ENCODE data around the gene GNG14.
"Not testable (repeated sequence)": the region's sequence is repeated elsewhere in the genome, so short reads cannot be mapped to it uniquely, and the experiment has no call there.

The GNG14 gene

GRCh38 chr19:12695997-12696365 is 8.2 kb downstream of the GNG14 start:
- DNase-seq (ENCODE audit: low read depth in 2 of 3, low spot score in 1 of 3): no peak

DNA sequence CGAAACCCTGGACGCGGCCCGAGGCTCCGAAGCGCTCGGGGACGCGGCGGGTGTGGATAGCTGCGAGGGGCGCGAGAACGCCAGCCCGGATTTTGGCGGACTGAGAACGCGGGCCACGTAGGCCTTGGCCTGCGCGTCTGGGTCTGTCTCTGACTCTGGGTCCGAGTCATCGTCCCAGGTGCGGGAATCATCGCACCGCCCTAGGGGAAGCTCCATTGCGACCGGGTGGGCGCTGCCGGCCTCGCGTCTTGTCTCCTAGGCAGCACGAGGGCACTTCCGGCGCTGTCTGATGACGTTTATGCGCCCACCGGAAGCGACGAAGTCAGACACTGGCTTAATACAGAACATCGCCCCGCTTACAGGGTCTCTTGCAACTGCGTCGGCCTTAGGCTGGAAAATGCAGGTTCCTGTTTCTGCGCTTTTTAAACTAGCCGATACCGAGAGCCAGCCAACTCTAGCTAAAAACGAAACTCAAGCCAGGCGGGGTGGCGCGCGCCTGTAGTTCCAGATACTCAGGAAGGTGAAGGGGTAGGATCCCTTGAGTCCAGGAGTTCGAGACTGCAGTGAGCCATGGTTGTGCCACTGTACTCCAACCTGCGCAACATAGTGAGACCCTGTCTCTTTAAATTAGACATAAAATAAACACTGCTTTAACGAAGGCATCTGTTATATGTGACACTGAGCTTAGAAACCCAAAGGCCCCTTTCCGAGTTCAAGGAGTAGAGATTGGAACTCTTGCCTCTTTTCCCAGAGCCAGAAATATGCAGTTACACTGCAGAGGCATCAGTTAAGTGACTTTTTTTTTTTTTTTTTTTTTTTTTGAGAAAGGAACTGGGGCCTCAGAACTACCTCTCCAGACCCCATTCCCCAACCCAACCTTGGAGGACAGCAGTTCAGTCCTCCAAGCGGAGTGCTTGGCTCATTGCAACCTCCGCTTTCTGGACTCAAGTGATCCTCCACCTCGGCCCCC is 8.9 kb downstream of the GNG14 start, which contains the start of gene FBXW9:
FBXW9 (minus strand) TSS at position 266 of the 970 bp plus-strand sequence; CDS start at position 216, 50 bp downstream.
- peak; percentile 95 to 99 (median 96) for DNase-seq (ENCODE audit: low read depth in 2 of 3, low spot score in 1 of 3)

DNA sequence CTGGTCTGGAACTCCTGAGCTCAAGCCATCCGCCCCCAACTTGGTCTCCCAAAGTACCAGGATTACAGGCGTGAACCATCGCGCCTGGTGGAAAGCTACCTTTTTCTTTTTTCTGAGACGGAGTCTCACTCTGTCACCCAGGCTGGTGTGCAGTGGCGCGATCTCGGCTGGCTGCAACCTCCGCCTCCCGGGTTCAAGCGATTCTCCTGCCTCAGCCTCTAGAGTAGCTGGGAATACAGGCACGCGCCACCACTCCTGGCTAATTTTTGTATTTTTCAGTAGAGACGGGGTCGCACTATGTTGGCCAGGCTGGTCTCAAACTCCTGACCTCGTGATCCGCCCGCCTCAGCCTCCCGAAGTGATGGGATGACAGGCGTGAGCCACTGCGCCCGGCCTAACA is 9.6 kb downstream of the GNG14 start:
- not testable (repeated sequence) for DNase-seq (ENCODE audit: low read depth in 2 of 3, low spot score in 1 of 3)

- no peak for DNase-seq (ENCODE audit: low read depth in 2 of 3, low spot score in 1 of 3)
Measured at GRCh38 chr19:12698138-12698537, 10.3 kb downstream of the GNG14 start.

GRCh38 chr19:12701596-12702282 is 13.9 kb downstream of the GNG14 start:
- no peak for DNase-seq (ENCODE audit: low read depth in 2 of 3, low spot score in 1 of 3)

DNA sequence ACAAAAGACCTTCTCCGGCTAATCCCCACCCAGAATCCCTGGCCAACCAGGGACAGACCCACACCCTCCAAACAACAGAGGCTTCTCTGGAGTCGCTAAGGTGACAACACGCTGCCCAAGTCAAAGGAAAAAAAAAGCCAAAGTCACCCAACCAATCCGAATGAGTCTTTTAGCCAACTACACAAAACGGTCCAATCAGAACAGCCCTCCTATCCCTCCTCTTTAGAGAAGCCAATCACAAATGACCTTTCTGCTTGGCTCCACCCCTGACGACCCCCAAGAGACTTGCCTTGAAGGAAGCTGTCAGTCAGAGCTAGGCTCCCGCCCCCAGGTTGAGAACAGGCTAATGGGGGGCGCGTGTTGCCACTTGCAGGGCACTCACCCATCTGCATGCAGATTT is 15.2 kb downstream of the GNG14 start:
- no peak for DNase-seq (ENCODE audit: low read depth in 2 of 3, low spot score in 1 of 3)

- DNase-seq (ENCODE audit: low read depth in 2 of 3, low spot score in 1 of 3): no peak
Measured at GRCh38 chr19:12705169-12705568, 17.4 kb downstream of the GNG14 start.

DNA sequence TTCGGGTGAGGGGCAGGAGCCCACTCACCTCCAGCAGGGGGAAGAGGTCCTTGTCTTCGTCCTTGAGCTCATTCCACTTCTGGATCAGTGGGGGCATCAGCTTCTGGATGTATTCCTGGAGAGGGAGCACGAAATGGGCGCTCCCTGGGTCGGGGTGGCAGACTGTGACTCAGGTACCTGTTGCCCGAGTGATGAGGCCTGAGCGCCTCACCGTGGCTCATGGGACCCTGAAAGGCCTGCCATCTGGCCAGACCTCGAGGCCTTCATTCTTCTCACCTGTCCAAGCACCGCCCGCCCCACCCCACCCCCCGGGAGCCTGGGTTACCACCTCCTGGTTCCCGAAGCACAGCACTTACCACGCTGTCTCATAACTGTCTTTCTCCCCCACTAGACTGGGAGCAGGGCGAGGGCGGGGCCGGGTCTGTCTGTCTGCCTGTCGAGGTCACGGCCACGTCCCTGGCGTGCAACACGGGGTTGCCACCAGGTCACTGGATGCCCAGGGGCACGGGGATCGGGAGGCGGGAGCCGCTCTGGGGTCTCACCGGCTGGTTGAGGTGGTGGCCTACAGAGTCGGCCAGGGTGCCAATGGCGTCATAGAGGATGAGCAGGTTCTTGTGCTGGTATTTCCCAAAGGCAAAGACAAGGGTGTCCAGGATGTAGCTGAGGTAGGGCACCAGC is 18.0 kb downstream of the GNG14 start:
- no peak for DNase-seq (ENCODE audit: low read depth in 2 of 3, low spot score in 1 of 3)

GRCh38 chr19:12706332-12706718 is 18.5 kb downstream of the GNG14 start:
- DNase-seq (ENCODE audit: low read depth in 2 of 3, low spot score in 1 of 3): no peak

- DNase-seq (ENCODE audit: low read depth in 2 of 3, low spot score in 1 of 3): no peak
Measured at GRCh38 chr19:12708641-12709040, 20.8 kb downstream of the GNG14 start.

GRCh38 chr19:12711187-12711586 is 23.4 kb downstream of the GNG14 start:
- no peak for DNase-seq (ENCODE audit: low read depth in 2 of 3, low spot score in 1 of 3)

GRCh38 chr19:12712077-12712476 is 24.3 kb downstream of the GNG14 start:
- not testable (repeated sequence) for DNase-seq (ENCODE audit: low read depth in 2 of 3, low spot score in 1 of 3)

DNA sequence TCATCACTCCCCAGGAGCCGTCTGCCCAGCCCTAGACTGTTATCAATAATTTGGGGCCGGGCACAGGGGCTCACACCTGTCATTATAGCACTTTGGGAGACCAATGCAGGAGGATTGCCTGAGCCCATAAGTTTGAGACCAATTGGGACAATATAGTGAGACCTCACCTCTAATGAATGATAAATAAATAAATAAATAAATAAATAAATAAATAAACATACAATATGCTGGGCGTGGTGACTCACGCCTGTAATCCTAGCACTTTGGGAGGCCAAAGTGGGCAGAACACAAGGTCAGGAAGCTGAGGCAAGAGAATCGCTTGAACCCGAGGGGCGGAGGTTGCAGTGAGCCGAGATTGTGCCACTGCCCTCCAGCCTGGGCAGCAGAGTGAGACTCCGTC is 25.5 kb downstream of the GNG14 start:
- not testable (repeated sequence) for DNase-seq (ENCODE audit: low read depth in 2 of 3, low spot score in 1 of 3)

DNA sequence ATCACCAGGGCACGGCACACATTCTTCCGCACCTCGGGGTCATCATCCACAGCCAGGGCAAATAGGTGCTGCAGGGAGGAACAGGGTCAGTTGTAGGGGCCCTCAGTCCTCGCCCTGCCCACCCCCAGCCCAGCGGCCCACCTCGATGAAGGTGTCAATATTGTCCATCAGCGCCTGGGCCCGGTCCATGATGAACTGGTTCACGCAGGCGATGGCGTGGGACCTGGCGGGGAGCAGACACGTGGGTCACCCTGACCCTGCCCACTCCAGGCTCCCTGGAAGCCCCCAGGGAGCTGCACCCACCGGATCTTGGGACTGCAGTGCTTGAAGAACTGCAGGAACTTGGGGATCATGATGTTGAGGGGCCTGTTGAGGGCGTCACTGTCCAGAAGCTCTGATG is 27.3 kb downstream of the GNG14 start:
- no peak for DNase-seq (ENCODE audit: low read depth in 2 of 3, low spot score in 1 of 3)

GRCh38 chr19:12715929-12716328 is 28.1 kb downstream of the GNG14 start:
- no peak for DNase-seq (ENCODE audit: low read depth in 2 of 3, low spot score in 1 of 3)

DNA sequence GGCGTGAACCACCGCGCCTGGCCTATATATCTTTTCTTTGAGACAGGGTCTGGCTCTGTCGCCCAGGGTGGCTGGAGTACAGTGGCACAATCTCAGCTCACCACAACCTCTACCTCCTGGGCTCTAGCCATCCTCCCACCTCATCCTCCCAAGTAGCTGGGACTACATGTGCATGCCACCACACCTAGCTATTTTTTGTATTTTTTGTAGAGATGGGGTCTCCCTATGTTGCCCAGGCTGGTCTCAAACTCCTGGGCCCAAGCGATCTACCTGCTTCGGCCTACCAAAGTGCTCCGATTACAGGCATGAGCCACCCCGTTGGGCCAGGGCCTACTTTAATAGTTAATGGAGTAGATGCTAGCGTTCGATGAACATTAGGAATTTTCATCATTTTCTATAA is 32.5 kb downstream of the GNG14 start:
- DNase-seq (ENCODE audit: low read depth in 2 of 3, low spot score in 1 of 3): no peak

DNA sequence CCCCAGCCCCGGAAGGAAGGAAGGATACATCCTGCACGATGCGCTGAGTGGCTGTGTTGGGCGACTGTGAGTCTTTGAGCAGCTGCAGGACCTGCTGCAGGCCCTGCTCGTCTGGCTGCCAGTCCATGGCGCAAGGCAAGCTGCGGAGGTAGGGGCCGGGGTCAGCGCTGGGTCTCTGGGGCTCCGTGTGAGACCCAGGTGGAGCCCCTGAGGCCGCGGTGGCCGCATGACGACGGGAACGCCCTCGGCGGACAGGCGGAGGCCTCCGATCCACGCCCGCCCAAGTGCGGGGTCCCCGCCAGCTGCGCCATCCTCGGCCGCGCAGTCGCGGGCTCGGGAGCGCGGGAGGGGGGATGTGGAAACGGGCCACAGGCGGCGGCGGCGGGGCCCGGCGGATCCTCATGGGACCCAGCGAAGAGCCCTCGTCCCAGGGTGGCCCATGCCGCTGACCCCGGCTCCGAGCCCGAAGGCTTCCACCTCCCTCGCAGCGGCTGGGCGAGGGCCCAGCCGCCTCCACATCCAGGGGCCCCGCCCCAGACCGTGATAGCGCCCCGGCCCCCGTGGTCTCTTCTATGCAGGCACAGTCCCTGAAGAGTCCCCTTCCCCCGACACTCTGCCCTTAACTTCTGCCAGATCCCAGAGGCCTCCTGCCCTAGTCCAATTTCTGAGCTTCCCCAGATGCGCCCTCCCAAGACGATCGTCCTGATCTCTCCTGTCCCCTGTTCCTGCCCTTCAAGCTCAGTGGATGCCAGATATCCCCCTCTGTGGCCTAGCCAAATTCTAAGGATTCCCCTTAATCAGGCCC is 33.3 kb downstream of the GNG14 start:
- no peak for DNase-seq (ENCODE audit: low read depth in 2 of 3, low spot score in 1 of 3)

DNA sequence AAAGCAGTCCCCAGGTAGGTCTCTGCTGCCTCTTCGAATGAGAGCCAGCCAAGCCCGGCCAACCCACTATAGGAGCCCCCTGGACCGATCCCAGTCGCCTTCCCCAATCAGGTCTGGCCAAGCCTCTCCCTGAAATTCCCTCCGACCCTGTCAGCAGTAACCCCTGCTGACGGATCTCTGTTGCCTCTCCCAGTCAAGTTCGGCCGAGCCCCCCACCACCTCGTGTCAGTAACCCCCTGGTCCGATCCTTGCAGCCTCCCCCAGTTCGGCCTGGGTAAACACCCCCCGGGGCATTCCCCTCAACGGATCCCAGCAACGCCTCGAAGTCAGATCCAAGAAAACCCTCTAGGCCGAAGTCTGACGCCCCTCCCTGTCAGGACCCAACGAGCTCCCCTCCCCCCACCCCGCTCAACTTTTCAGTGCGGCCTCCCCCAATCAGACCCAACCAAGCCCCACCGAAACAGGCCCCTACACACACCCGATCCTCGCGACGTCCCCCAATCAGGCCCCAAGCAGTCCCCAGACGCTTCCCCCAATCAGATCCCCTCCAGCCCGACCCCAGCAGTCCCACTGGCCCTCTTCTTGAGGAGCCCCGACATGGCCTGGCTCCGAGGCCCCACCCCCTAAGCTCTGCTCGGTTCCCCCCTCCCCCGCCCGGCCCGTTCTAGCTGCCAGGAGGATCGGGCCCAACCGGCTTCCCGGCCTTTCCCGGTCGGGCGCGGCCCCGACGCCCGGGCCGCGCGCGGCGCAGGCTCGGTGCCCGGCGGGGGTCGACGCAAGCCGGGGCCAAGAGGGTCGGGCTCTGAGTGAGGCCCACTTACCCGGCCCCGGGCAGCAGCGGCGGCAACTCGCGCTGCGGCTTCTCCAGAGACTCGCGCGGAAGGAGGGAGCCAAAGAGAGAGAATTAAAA is 34.1 kb downstream of the GNG14 start:
- DNase-seq (ENCODE audit: low read depth in 2 of 3, low spot score in 1 of 3): no peak

GRCh38 chr19:12722566-12723380 is 35.0 kb downstream of the GNG14 start:
- peak; percentile 91 to 93 (median 91) for DNase-seq (ENCODE audit: low read depth in 2 of 3, low spot score in 1 of 3)

Data from stimulated activated CD4-positive, alpha-beta T cell treated with anti-CD3 and anti-CD28 coated beads, Interleukin-12 subunit alpha, Interleukin-12 subunit beta, amount 100 ng/mL, for 48 hours (primary cell).